DOHH2 (cell line): ENCODE results near the gene LMCD1.

Experiments used
- H3F3A ChIP-seq: fragments of 200-600 bp; sonication (generic), shearing (Covaris generic); 2 replicates; pipeline ENCODE4 v1.6.0; 2016; ENCODE audit warnings: antibody characterized with exemption, mild to moderate bottlenecking; ENCODE audit not compliant: control insufficient read depth, insufficient read depth
- H3K27ac ChIP-seq: fragments of 200-600 bp; sonication (generic); 2 replicates; pipeline ENCODE4 v1.5.1; 2014; ENCODE audit warnings: low read depth, mild to moderate bottlenecking, low read length, moderate library complexity
- H3K27me3 ChIP-seq: fragments of 200-600 bp; sonication (generic); 2 replicates; pipeline ENCODE4 v1.6.1; 2014; ENCODE audit warnings: mild to moderate bottlenecking, low read length, mixed read lengths; ENCODE audit not compliant: control insufficient read depth
- H3K36me3 ChIP-seq: fragments of 200-600 bp; sonication (generic); 2 replicates; pipeline ENCODE4 v1.6.1; 2014; ENCODE audit warnings: mild to moderate bottlenecking, low read length, moderate library complexity, mixed read lengths; ENCODE audit not compliant: control insufficient read depth
- H3K4me1 ChIP-seq: fragments of 200-600 bp; sonication (generic); 2 replicates; pipeline ENCODE4 v1.6.1; 2014; ENCODE audit warnings: mild to moderate bottlenecking, low read length, mixed read lengths; ENCODE audit not compliant: control insufficient read depth
- H3K4me2 ChIP-seq: fragments of 200-600 bp; sonication (generic); 2 replicates; pipeline ENCODE4 v1.6.0; 2014; ENCODE audit warnings: mild to moderate bottlenecking, low read length, moderate library complexity
- H3K4me3 ChIP-seq: fragments of 200-600 bp; sonication (generic); 2 replicates; pipeline ENCODE4 v1.5.1; 2014; ENCODE audit warnings: mild to moderate bottlenecking, low read length, mixed read lengths
- H3K79me2 ChIP-seq: fragments of 200-600 bp; sonication (generic); 2 replicates; pipeline ENCODE4 v1.6.1; 2014; ENCODE audit warnings: mild to moderate bottlenecking, low read length, mixed read lengths; ENCODE audit not compliant: control insufficient read depth
- H3K9me2 ChIP-seq: fragments of 200-600 bp; sonication (generic); replicated peaks from 2 replicates; pipeline ENCODE4 v1.6.1; 2014; ENCODE audit warnings: mild to moderate bottlenecking, low read length, mixed read lengths; ENCODE audit not compliant: control insufficient read depth
- H3K9me3 ChIP-seq: fragments of 200-600 bp; sonication (generic); 2 replicates; pipeline ENCODE4 v1.6.1; 2014; ENCODE audit warnings: antibody characterized with exemption, low read length, mixed read lengths; ENCODE audit not compliant: control insufficient read depth, insufficient read depth
- H4K20me1 ChIP-seq: fragments of 200-600 bp; sonication (generic); 2 replicates; pipeline ENCODE4 v1.6.0; 2014; ENCODE audit warnings: low read depth, mild to moderate bottlenecking, antibody characterized with exemption, low read length, moderate library complexity; ENCODE audit not compliant: control insufficient read depth, insufficient read depth
- EZH2phosphoT487 ChIP-seq: fragments of 200-600 bp; sonication (generic); IDR thresholded peaks from 2 replicates; pipeline ENCODE4 v1.6.1; 2017; ENCODE audit warnings: borderline replicate concordance, mild to moderate bottlenecking, antibody characterized with exemption, low read length, moderate library complexity, mixed read lengths
- TF ChIP-seq, protein P1 (sequence below): fragments of 200-600 bp; sonication (generic); IDR thresholded peaks from one replicate; pipeline ENCODE4 v1.5.1; 2014; ENCODE audit warnings: antibody characterized with exemption, mild to moderate bottlenecking, low read depth, low read length; ENCODE audit not compliant: poor library complexity, severe bottlenecking

LMCD1 gene

GRCh38 chr3:8557298-8557697 lies 55.7 kb downstream of the LMCD1 start:
- no peaks in the 10 kb centered on the region for H3K36me3 ChIP-seq
- no peaks in the 10 kb centered on the region for H3K9me3 ChIP-seq
- no peaks in the 10 kb centered on the region for H4K20me1 ChIP-seq
- no peaks in the 10 kb centered on the region for H3K4me1 ChIP-seq
- no peaks in the 10 kb centered on the region for H3K27me3 ChIP-seq
- H3K27ac ChIP-seq: no peak overlapping the region
- H3F3A ChIP-seq: no peaks in the 10 kb centered on the region
- no peaks in the 10 kb centered on the region for H3K9me2 ChIP-seq
- no peak overlapping the region for H3K4me3 ChIP-seq
- no peak overlapping the region for H3K4me2 ChIP-seq
- H3K79me2 ChIP-seq: no peaks in the 10 kb centered on the region
- no peak for TF ChIP-seq EZH2phosphoT487
- TF ChIP-seq, protein P1, sequence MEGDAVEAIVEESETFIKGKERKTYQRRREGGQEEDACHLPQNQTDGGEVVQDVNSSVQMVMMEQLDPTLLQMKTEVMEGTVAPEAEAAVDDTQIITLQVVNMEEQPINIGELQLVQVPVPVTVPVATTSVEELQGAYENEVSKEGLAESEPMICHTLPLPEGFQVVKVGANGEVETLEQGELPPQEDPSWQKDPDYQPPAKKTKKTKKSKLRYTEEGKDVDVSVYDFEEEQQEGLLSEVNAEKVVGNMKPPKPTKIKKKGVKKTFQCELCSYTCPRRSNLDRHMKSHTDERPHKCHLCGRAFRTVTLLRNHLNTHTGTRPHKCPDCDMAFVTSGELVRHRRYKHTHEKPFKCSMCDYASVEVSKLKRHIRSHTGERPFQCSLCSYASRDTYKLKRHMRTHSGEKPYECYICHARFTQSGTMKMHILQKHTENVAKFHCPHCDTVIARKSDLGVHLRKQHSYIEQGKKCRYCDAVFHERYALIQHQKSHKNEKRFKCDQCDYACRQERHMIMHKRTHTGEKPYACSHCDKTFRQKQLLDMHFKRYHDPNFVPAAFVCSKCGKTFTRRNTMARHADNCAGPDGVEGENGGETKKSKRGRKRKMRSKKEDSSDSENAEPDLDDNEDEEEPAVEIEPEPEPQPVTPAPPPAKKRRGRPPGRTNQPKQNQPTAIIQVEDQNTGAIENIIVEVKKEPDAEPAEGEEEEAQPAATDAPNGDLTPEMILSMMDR: no peak

GRCh38 chr3:8558645-8559044 lies 57.0 kb downstream of the LMCD1 start:
- no peaks in the 10 kb centered on the region for H3K79me2 ChIP-seq
- no peak for TF ChIP-seq EZH2phosphoT487
- TF ChIP-seq, protein P1: no peak

DNA sequence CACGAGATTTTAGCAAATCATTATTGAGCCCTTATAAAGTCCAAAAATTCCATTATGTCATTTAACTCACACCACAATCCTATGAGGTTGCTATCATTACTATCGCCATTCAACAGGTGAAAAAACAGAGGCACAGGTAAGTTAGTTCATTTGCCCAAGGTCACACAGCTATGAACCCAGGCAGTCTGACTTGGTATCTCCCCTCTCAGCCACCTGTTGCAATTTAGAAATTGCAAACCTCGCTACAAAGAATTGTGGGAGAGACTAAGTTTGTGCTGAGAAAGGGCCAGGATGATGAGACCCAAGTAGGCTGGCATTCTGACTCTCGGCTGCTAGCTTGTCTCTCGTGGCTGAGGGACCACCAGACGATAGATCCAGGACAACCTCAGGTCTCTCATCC lies 57.7 kb downstream of the LMCD1 start:
- Histone ChIP-seq H3K79me2 (no peaks in the 10 kb centered on the region), H3K4me1 (no peaks in the 10 kb centered on the region), H3K9me2 (no peaks in the 10 kb centered on the region), H3K27ac (no peak overlapping the region), H3F3A (no peaks in the 10 kb centered on the region), H3K4me2 (no peak overlapping the region), H4K20me1 (no peaks in the 10 kb centered on the region), H3K4me3 (no peak overlapping the region), H3K36me3 (no peaks in the 10 kb centered on the region), H3K27me3 (no peaks in the 10 kb centered on the region), H3K9me3 (no peaks in the 10 kb centered on the region)
- TF ChIP-seq, protein P1: no peak
- TF ChIP-seq EZH2phosphoT487: no peak

More at GRCh38 chr3:8558645-8559044, 57.0 kb downstream of the LMCD1 start:
- Histone ChIP-seq H3K4me3 (no peak overlapping the region), H3K36me3 (no peaks in the 10 kb centered on the region), H3F3A (no peaks in the 10 kb centered on the region), H4K20me1 (no peaks in the 10 kb centered on the region), H3K27me3 (no peaks in the 10 kb centered on the region), H3K4me2 (no peak overlapping the region), H3K27ac (no peak overlapping the region), H3K9me3 (no peaks in the 10 kb centered on the region), H3K9me2 (no peaks in the 10 kb centered on the region), H3K4me1 (no peaks in the 10 kb centered on the region)
